Left ventricle myocardium superior (tissue), 1 donor: ENCODE measurements around the gene ZNF554. TPM values are rescaled to one million over a fixed set of nuclear protein-coding genes. Genes with fewer than 3 reads are reported as not detected.
A peak's percentile ranks its signal among the peaks of the same experiment; 100 is the strongest.
"Not testable (repeated sequence)": the region's sequence is repeated elsewhere in the genome, so short reads cannot be mapped to it uniquely, and the experiment has no call there.

Source experiments
- ATAC-seq: fragments of 200-7000 bp; cut with Tn5 transposase; one replicate; pipeline ENCODE4 v1.9.1; 2020; ENCODE audit warnings: mild to moderate bottlenecking, moderate library complexity
- DNase-seq: peaks from one replicate; pipeline ENCODE4 v3.0.0-alpha.2; 2020
- intact Hi-C: fragments of 100-400 bp; cut with micrococcal nuclease; formaldehyde crosslinking; loops from one replicate; pipeline ENCODE4 v1.11.0; 2022
- total RNA-seq: library from RNA; stranded (reverse); fragmentation: NEBNext Ultra II Directional; extraction: Animal tissue kit (Norgen Biotek cat#: 25700); gene quantifications from one replicate; pipeline ENCODE4 v1.2.1, GENCODE V29; 2021
- donor health status: DM: no; HTN: yes; CAD: no; lungs with severe emphysema.

ZNF554 gene
- total RNA-seq, 1 donor from 2014 or later: 4.7 TPM

DNA sequence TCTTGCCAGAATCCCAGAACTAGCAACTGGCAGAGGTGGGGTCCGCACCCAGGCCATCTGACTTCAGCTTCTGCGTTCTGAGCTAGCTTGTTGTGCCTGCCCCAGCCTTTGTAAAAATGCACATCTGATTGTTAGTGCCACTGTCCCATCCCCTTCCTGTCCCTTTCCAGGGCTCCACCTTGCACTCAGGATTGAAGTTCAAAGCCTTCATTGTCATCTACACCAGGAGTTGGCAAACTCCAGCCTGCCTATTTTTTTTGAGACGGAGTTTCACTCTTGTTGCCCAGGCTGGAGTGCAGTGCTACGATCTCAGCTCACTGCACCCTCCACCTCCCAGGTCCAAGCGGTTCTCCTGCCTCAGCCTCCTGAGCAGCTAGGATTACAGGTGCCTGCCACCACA, 31.4 kb upstream of the ZNF554 start:
- no peak for ATAC-seq
- no peak for DNase-seq
- intact Hi-C loops: no loop called here

DNA sequence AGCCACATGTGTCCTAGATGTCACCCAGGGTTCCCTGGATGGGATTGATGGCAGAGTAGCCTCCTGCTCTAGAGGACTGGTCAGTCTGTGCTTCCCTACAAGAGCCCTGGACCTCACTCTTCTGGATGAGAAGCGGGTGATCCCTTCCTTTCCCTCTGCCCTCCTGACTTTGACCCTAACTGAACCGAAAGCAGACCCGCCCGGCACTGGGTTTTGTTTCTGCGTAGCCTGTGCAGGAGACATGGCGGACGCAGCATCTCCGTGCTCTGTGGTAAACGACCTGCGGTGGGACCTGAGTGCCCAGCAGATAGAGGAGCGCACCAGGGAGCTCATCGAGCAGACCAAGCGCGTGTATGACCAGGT, 29.5 kb upstream of the ZNF554 start:
- ATAC-seq (no peak), DNase-seq (no peak)
- intact Hi-C loops: no loop called here

DNA sequence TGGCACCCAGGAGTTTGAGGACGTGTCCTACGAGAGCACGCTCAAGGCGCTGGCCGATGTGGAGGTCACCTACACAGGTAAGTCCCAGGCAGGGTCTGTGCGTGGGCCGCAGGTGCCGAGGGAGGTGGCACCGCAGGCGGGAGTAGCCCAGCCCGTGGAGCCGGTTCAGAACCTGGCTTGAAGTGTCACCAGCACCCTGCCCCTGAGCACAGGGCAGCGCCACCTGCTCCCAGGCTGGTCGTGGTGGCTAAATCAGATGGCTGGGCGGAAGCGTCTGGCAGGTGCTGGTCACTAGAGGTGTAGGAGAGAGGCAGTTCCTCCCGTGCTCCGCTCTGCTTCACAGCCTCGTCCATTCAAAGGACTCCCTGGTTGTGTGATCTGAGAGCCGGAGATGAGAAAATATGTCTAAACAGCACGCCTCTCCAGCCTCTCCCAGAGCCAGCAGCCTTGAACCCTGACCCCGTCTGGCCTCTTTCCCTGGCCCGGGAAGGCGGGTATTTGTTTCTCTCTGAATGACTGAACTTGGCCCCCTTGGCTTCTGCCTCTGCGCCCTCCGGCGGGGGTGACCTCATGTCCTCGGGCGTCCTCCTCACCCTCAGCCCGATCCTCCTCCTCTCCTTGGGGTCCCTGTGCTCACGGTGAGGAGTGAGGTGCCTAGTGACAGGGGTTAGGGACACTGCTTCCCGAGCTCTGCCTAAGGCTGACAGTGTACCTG, 29.0 kb upstream of the ZNF554 start:
- intact Hi-C loops: no loop called here
- ATAC-seq: no peak
- DNase-seq: no peak

DNA sequence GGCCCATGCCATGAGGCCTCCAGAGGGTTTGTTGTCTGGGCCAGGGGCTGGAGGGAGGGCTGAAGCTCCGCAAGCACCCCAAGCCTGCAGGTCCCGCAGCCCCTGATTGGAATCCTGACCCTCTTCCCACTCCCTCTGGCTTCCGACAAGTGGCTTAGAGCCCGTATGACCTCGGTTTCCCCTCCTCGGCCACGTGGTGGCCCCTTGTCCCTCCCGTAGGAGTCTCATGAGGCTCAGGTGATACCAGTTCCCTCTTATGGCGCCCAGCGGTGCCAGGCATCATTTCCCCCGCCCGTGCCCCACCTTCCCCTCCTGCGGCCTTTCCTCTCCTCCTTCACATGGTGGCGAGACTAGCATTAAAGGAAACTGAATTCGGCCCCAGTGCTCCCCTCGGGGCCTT, 28.2 kb upstream of the ZNF554 start:
- DNase-seq (no peak), ATAC-seq (no peak)
- intact Hi-C loops: no loop called here

DNA sequence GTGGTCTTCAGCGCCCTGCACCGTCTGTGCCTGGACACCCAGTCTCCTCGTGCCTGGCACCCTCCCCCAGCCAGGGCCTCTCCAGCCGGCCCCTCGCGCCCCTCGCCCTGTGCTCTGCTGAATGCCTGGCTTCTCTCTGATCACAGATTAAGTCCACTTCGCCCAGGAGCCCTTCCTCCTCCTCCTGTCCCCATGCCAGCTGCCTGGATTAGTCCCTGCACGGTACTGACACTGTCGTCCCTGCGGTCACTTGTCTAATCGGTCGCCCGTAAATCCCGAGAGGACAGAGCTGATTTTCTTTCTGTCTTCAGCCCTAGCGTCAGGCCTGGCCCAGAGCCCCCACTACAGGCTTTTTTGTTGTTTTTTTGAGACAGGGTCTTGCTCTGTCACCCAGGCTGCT, 27.8 kb upstream of the ZNF554 start:
- peak; percentile 44 for ATAC-seq
- peak; percentile 55 for DNase-seq
- intact Hi-C loops: no loop called here

DNA sequence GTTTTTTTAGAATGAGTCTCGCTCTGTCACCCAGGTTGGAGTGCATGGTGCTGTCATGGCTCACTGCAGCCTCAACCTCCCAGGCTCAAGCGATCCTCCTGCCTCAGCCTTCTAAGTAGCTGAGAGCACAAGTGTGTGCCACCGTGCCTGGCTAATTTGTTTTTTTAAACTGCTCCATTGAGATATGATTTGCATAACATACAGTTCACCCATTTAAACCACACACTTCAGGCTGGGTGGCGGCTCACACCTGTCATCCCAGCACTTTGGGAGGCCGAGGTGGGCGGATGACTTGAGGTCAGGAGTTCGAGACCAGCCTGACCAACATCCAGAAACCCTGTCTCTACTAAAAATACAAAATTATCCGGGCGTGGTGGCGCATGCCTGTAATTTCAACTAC, 27.0 kb upstream of the ZNF554 start:
- intact Hi-C loops, DNase-seq, ATAC-seq: not testable (repeated sequence)

DNA sequence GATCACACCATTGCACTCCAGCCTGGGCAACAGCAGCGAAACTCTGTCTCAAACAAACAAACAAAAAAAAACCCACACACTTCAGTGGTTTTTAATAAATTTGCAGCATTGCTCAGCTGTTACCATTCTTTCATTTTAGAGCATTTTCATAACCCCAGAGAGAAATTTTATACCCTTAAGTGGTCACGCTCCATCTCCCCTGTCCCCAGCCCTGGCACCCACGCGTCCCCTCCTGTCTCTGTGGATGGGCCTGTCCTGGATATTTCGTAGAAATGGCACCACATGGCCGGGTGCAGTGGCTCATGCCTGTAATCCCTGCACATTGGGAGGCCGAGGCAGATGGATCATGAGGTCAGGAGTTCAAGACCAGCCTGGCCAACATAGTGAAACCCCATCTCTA, 26.5 kb upstream of the ZNF554 start:
- intact Hi-C loops: no loop called here
- no peak for DNase-seq
- no peak for ATAC-seq

DNA sequence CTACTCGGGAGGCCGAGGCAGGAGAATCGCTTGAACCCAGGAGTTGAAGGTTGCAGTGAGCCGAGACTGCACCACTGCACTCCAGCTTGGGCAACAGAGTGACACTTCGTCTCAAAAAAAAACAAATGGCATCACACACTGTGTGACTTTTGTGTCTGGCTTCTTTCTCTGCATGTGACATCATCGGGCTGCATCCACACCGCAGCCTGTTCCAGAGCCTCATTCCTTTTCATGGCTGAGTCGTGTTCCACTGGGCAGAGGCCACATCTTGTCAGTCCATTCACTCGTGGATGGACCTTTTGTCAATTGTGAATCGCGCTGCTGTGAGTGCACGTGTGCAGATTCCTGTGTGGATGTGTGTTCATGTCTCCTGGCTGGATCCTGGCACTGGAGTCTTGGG, 26.1 kb upstream of the ZNF554 start:
- ATAC-seq (no peak), DNase-seq (no peak)
- intact Hi-C loops: no loop called here

DNA sequence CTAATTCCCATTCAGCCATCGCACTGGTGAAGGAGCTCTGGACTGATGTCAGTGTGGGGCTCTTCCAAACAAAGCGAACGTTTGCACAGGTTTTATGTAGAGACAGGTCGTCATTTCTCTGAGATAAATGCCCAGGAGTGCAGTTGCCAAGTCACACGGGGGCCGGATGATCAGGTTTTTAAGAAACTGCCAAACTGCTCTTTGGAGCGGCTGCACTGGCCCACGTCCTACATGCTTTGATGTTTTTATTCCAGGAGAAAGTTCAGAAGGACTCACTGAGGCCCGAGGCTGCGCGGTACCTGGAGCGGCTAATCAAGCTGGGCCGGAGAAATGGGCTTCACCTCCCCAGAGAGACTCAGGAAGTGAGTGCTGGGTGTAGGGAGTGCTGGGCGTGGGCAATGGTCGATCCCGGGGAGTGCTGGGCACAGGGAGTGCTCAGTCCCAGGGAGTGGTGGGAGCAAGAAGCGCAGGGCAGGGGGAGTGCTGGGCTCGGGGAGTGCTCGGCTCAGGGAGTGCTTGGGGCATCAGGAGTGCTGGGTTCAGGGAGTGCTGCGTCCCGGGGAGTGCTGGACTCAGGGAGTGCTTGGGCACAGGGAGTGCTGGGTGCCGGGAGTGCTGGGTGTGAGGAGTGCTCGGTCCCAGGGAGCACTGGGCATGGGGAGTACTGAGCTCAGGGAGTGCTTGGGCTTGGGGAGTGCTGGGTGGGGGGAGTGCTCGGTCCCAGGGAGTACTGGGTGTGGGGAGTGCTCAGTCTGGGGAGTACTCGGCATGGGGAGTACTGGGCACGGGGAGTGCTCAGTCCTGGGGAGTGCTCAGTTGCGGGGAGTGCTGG, 23.6 kb upstream of the ZNF554 start:
- no peak for DNase-seq
- no peak for ATAC-seq
- intact Hi-C loops: no loop called here

DNA sequence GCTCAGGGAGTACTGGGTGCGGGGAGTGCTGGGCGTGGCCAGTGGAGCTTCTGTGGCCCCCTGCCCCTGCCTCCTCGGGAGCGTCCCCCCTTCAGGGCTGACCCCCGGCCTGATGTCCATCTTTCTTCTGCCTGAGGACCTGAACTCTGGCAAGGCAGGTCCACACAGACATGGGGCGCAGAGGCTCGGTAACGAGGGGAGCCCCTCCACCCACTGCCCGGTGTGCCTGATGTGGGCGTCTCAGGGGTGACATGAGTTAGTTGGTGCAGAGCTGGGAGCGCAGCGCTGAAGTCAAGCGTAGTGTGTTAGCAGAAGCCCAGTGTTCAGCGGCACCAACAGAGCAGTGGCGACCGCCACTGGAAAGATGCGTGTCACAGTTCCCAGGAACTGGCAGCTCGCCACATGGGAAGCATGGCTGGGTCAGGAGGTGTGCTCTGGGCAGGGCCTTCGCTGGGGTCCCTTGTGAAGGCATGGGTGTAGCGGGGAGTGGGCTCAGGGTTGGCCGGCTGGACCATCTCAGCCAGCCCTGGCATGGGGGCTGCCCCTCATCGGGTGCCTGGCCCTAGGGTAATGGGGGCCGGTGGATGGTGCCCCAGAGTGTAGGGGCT, 22.9 kb upstream of the ZNF554 start:
- DNase-seq: peak; percentile 76
- intact Hi-C loops: no loop called here
- ATAC-seq: peak; percentile 46

DNA sequence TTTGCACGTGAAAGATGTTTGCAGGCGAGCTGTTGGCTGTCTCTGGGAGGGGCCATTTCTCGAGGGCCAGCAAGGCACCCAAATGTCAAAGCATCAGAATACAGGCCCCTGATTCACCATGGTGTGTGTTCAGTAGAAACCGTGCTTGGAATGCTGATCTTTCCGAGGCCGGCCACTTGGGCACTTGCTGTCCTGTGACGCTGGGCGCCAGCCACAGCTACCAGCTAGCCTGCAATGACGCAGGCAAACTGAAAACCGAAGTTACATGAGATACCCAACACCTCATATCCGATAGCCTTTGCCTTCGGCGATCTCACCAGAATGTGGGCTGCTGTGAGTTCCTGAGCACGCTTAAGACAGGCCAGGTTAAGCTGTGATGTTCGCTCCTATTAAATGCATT, 22.4 kb upstream of the ZNF554 start:
- ATAC-seq: peak; percentile 63
- DNase-seq: peak; percentile 74
- intact Hi-C loops: no loop called here

DNA sequence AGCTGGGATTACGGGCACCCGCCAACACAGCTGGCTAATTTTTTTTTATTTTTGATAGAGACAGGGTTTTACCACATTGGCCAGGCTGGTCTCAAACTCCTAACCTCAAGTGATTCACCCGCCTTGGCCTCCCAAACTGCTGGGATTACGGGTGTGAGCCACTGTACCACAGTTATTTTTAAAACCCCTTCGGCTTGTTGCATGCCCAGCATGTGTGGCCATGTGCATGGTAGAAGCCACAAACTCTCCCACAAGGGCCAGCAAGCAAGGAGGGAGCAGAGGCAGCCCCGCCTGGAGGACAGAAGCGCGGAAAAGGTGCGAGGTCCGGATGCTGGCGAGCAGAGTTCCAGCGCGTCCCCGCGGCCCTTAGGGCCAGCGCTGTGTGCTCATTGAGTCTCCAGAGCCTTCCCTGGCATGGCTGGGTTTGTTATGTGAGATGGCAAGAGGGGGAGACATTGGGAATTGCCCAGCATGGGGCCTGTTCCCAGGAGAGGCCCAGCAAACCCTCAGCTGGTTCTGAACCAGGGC, 21.4 kb upstream of the ZNF554 start:
- intact Hi-C loops: no loop called here
- no peak for ATAC-seq
- no peak for DNase-seq

DNA sequence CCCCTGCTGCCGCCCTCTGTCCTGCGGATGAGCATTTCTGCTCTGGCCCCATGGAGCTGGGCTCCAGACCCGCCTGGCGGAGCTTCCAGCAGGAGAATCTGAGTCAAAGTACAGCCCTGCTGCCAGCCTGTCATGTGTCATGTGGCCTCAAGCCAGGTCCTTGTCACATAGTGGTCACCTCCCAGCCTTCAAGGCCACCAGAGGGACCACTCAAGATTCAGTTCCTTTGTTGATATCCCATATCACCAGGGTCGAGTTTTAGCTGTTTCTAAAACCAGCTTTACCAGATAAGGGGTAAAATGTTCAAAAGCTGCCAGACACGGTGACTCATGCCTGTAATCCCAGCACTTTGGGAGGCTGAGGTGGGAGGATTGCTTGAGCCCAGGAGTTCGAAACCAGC, 20.9 kb upstream of the ZNF554 start:
- DNase-seq (peak; percentile 82), ATAC-seq (peak; percentile 83)
- intact Hi-C loops: no loop called here

DNA sequence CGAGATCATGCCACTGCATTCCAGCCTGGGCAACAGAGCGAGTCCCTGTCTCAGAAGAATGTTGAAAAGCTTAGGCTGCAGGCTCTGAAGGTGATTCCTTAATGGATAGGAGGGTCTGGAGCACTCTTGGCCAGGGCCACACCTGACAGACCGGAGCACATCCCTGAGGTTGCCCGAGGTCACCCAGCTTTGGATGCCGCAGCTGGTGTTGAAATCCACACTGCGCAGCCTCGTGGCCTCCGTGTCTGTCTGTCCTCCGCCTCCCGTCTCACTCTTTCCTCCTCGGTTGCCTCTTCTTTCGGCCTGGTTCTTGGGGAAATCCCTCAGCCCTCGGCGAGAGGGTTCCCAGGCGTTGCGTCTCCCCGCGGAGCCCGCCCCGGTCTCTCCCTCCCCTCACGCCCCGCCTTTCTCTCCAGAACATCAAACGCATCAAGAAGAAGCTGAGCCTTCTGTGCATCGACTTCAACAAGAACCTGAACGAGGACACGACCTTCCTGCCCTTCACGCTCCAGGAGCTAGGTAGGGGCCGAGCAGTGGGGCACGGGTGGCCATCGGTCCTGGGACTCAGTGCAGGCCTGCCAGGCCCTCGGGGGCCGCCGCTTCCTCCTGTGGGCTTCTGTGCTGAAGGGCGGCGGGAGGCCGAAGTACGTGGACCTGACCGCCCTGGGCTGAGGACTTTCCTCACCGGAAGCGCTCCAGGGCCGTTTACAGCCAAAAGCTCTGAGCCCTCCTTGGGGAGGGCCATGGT, 20.2 kb upstream of the ZNF554 start:
- intact Hi-C loops: no loop called here
- no peak for ATAC-seq
- DNase-seq: no peak

DNA sequence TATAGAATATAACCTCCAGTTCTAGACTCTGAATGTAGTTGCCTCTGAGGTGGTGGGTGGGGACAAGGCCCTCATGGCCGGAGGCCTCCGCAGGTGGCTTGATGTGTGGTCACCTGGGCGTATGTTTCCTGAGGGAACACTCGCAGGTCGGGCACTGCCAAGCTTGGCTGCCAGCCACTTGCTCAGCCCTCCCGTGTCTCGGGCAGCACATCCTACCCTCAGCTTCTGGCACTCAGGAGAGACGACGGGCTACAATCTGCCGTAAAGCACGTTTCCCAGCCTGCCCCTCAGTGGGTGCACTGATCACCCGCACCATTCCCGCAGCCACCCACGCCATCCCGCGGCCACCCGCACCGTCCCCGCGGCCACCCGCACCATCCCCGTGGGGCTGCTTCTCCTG, 19.2 kb upstream of the ZNF554 start:
- DNase-seq: peak; percentile 70
- intact Hi-C loops: no loop called here
- ATAC-seq: peak; percentile 17

DNA sequence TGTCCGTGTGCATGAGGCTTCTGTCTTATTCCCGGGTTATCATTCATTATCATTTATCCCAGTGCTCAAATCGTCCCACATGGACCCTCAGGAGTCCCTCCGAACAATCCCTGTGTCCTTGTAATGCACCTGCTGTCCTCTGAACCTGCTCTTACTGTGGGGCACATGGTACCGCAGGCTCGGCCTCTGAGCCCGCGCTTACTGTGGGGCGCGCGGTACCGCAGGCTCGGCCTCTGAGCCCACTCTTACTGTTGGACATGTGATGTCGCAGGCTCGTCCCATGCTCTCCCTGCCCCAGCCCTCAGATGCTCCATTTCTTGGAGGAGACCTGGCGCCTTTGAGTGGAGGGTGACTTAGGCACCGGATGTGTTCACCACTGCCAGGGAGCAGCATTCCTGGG, 16.8 kb upstream of the ZNF554 start:
- intact Hi-C loops: no loop called here
- DNase-seq (no peak), ATAC-seq (no peak)

DNA sequence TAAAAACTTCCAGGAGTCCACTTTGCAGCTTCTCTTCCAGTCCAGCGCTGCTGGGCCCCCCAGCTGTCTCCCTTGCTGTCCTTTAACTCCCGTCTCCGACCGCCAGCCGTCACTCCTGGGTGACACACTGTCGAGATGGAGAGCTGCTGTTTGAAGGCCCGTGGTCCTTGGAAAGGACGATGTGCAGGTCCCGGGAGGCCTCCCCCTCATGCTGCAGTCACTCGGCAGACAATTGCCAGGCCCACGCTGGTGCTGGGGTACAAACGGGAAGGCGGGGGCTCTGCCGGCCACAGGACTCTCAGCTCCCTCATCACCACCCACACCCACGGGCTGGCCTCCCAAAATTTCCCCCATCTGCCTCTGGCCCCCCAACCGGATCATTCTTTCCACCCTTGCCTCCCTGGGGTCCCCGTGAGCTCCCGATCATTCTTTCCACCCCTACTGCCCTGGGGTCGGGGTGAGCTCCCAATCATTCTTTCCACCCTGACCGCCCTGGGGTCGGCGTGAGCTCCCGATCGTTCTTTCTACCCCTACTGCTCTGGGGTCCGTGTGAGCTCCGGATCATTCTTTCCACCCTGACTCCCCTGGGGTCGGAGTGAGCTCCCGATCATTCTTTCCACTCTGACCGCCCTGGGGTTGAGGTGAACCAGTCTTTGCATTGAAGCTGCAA, 16.0 kb upstream of the ZNF554 start:
- no peak for ATAC-seq
- DNase-seq: no peak
- intact Hi-C loops: no loop called here

DNA sequence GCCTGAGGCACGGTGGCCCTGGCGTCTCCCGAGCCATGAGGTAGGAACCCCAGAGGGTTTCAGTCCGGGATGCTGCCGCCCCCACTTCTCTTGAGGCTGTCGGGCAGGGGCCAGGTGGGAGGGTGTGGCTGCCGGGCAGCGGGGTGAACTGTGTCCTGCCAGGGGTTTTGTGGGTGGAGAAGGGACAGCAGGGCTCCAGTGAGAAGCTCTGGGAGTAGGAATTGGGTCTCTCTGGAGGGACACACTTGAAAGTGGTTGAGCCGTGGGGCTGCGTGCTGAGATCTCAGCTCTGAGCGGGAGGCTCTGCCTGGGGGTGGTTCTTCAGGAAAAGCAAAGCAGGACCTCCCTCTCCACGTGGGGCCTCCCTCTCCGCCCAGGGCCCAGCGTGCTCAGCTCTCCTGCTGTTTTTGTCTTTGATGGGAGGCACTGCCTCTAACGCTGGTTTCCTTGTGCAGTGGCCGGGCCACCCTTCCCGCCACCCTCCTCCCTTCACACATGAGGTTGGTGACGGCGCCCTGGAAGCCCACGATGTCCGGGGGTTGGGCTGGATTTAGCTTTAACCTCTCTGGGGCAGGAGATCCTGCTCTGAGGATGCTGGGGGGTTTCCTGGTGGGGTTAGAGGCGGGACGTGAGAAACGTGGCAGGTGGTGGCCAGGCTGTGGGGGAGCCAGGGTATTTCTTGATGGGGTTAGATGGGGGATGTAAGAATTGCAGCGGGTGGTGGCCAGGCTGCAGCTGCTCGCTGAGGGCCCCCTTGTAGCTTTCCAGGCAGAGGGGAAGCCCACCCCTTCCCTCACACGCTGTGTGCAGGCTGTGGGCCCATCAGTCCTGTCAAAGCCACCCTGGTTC, 15.3 kb upstream of the ZNF554 start:
- intact Hi-C loops: no loop called here
- no peak for ATAC-seq

More for the DNA sequence above, 15.3 kb upstream of the ZNF554 start:
- DNase-seq: no peak
